Mucosa of rectum (tissue), 2 donors: ENCODE measurements around the gene SLC25A34.
A peak's percentile ranks its signal among the peaks of the same experiment; 100 is the strongest.

ENCODE experiments used
- H3K27ac ChIP-seq, 2 donors: one replicate each; pipeline ENCODE4 v1.7.0; 2013; ENCODE audit warnings: inconsistent platforms in 2 of 2, low read depth in 2 of 2, low read length in 2 of 2
- H3K27me3 ChIP-seq, 2 donors: one replicate each; pipeline ENCODE4 v1.7.0; 2013; ENCODE audit warnings: low read length in 2 of 2; ENCODE audit not compliant: control insufficient read depth in 2 of 2, insufficient read depth in 2 of 2
- H3K36me3 ChIP-seq, 2 donors: one replicate each; pipeline ENCODE4 v1.7.0; 2013; ENCODE audit warnings: low read length in 2 of 2; ENCODE audit not compliant: control insufficient read depth in 2 of 2, insufficient read depth in 2 of 2
- H3K4me1 ChIP-seq, 2 donors: one replicate each; pipeline ENCODE4 v1.7.0; 2013; ENCODE audit warnings: low read length in 2 of 2, mild to moderate bottlenecking in 1 of 2; ENCODE audit not compliant: control insufficient read depth in 2 of 2, insufficient read depth in 2 of 2
- H3K4me3 ChIP-seq, 2 donors: one replicate each; pipeline ENCODE4 v1.7.0; 2013; ENCODE audit warnings: low read length in 2 of 2
- H3K9ac ChIP-seq, 2 donors: one replicate each; pipeline ENCODE4 v1.7.0; 2013; ENCODE audit warnings: low read length in 2 of 2, low read depth in 1 of 2, mild to moderate bottlenecking in 1 of 2
- H3K9me3 ChIP-seq, 2 donors: one replicate each; pipeline ENCODE4 v1.7.0; 2013; ENCODE audit warnings: low read length in 2 of 2; ENCODE audit not compliant: control insufficient read depth in 2 of 2
- donor health status: healthy.
- donor health status: Normal muscosa, but diverticular disease.

The SLC25A34 gene

DNA sequence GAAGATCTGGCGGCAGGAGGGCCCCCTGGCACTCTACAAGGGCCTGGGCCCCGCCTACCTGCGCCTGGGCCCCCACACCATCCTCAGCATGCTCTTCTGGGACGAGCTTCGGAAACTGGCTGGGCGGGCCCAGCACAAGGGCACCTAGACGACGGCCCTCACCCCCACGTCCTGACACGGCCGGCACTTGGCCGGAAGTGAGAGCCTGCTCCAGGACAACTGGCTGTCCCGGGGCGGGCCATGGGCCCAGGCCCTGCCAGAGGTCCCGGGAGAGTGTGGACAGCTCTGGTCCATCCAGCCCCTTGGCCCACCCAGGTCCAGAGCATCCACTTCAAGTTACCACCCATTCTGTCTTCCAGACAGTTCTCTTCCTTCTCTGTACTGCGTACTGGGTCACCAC lies 3.2 kb downstream of the SLC25A34 start:
- Histone ChIP-seq H3K36me3 (peaks cover 0 to 5% of the 10 kb centered on the region in 2 donors), H3K9me3 (no peaks in the 10 kb centered on the region), H3K4me3 (no peak overlapping the region), H3K27ac (no peak overlapping the region), H3K9ac (no peak overlapping the region), H3K27me3 (no peaks in the 10 kb centered on the region), H3K4me1 (peaks cover 29 to 54% of the 10 kb centered on the region in 2 donors)

DNA sequence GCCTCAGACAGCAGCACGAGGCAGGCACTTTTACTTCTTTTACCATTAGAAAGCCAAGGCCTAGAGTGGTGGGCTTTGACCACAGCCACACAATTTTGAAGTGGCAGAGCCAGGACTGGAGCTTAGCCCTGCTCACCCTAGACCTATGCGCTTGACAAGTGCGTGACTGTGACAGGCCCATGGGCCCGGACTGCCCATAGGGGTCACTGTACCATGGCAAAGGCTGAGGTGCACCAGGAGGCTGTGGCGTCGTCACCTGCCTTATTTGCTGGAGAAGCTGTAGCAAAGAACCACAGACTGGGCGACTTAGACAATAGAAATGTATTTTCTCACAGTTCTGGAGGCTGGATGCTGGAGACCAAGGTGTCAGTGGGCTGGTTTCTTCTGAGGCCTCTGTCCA lies 3.7 kb downstream of the SLC25A34 start:
- Histone ChIP-seq H3K9ac (no peak overlapping the region), H3K9me3 (no peaks in the 10 kb centered on the region), H3K4me3 (no peak overlapping the region), H3K27me3 (no peaks in the 10 kb centered on the region), H3K27ac (no peak overlapping the region), H3K36me3 (peaks cover 0 to 1% of the 10 kb centered on the region in 2 donors), H3K4me1 (peaks cover 29 to 52% of the 10 kb centered on the region in 2 donors)

DNA sequence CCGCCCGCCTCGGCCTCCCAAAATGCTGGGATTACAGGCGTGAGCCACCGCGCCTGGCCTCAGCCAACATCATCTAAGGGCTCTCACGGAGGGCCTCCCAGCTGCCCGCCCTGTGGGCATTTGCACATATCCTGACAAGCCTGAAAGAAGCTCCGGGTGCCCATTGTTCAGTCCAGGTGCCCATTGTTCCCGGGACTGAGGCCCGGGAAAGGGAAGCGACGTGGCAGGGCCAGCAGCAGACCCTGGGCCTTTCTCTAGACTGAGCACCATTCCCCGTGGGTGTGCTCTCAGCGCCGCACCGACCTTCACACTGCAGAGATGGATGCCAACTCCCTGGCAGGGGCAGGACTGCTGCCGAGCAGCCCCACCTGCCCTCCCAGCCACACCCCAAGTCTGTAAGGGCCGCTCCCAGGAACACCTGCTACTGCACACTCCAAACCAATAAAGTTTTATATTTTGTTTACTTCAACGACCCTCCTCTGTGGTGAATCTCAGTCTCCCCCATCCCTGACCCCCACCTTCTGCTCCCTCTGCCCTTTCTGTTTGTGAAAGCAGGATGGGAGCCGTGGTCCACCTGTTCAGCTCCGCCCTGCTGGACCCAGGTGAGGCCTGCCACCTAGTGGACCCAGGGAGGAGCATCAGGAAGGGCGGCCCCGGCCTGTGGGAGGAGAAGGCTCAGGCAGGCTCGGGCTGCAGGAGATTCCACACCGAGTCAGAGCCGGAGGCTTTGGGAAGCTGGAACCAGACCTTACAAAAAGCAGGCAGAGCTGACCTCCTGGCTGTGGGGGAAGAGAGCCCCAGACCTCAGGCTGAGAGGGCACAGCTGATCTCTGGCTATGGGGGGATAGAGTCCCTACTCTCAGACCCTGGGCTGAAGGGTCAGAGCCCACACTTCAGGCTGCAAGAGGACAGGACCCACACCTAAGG lies 5.1 kb downstream of the SLC25A34 start:
- Histone ChIP-seq H3K36me3 (no peaks in the 10 kb centered on the region), H3K27me3 (no peaks in the 10 kb centered on the region), H3K4me1 (peaks cover 20 to 39% of the 10 kb centered on the region in 2 donors), H3K27ac (peak overlapping the region; percentile 79 to 91), H3K9ac (peak overlapping the region; percentile 63 to 81), H3K4me3 (peak overlapping the region; percentile 10 to 56), H3K9me3 (no peaks in the 10 kb centered on the region)

DNA sequence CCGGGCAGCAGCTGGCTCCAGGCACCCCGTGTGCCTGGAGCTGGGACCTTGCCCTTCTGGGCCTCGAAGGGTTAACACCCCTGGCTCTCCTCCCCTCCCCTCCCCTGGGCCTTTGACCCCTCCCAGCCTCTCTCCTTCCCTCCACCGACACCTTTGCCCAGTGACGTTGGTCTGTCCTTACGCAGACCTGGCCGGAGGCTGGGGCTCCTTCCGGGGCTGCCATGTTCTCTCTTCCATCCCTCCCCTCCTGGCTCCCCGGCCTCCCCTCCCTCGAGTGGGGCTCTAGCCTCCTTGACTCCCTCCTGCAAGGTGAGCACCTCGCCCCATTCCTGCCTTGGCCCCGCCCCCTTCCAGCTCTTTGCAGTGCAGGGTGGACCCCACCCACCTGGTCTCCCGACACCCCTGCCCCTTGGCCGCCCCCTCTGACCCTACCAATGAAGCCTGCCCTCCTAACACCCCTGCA lies 6.3 kb downstream of the SLC25A34 start, which contains the start of gene TMEM82:
Gene TMEM82, plus strand, starts transcription at position 161 of the 463 bp plus-strand sequence. Its CDS starts 61 bp downstream, at position 222.
- Histone ChIP-seq H3K9ac (peak within 1 kb of the TSS; percentile 63 to 81), H3K36me3 (no peaks in the 10 kb centered on the region), H3K4me3 (peak within 1 kb of the TSS; percentile 29 to 56), H3K9me3 (no peaks in the 10 kb centered on the region), H3K27ac (peak within 1 kb of the TSS; percentile 79 to 91), H3K27me3 (no peaks in the 10 kb centered on the region), H3K4me1 (peaks cover 16 to 28% of the 10 kb centered on the region in 2 donors)

DNA sequence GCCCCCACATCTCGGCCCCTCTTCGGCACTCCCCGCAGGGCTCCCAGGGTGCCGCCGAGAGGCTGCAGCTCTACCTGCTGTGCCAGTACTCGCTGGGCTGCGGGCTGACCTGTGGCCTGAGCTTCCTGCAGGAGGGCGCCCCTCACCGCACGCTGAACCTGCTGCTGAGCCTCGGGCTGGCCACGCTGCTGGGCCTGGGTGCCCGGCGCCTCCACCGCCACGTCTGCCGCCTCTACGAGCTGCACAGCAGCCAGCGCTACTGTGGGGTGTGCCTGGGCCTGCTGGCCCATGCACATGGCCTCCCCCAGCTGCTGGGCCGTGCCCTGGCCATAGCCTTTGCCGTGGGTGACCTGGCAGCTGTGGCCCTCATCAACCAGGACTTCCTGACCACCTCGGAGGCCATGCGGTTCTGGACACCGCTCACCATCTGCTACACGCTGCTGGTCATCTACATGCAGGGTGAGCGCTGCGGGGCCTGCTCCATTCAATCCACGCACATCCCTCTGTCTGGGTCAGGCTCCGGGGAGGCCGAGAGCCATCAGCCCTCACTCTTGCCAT lies 8.1 kb downstream of the SLC25A34 start:
- Histone ChIP-seq H3K4me3 (no peak overlapping the region), H3K9ac (no peak overlapping the region), H3K4me1 (peaks cover 3 to 17% of the 10 kb centered on the region in 2 donors), H3K27me3 (no peaks in the 10 kb centered on the region), H3K9me3 (no peaks in the 10 kb centered on the region), H3K27ac (no peak overlapping the region), H3K36me3 (no peaks in the 10 kb centered on the region)

DNA sequence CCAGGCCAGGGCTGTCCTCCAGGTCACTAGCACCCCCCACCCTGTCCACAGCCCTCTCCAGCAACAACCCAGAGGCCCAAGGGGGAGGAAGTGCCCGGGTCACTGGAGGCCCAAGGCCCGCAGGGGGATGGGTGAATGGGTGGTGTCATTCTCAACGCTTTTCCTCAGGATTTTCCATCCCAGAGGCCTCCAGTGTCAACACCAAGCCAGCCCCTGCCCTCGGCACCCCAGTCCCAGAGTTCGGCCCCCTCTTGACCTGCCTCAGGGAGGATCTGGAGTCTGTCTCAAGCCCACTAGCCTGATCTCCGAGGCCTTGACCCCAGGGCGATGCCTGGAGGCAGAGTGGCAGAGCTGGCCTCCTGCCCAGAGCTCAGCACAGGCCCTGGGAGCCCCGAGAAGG lies 11.3 kb downstream of the SLC25A34 start:
- H3K4me1 ChIP-seq: peaks cover 0 to 3% of the 10 kb centered on the region in 2 donors
- H3K4me3 ChIP-seq: no peak overlapping the region
- no peaks in the 10 kb centered on the region for H3K27me3 ChIP-seq
- no peak overlapping the region for H3K27ac ChIP-seq
- H3K9me3 ChIP-seq: no peaks in the 10 kb centered on the region
- no peak overlapping the region for H3K9ac ChIP-seq
- H3K36me3 ChIP-seq: no peaks in the 10 kb centered on the region

DNA sequence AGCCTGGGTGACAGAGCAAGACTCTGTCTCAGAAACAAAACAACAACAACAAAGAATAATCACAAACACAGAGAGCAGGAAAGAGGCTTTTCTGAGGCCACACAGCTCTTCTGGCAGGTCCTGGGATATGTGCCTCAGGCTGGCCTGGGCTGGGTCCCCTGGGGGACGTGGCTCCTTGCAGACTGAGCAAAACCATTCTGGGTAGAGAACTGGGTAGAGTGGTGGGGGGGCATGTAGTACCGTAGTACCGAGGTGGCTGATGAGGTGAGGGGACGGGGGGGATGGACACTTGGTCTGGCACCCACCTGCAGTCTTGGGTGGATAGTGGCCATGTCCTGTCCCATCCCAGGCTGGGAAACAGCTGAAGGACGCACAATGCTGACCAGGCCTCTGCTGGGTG lies 12.2 kb downstream of the SLC25A34 start:
- Histone ChIP-seq H3K27me3 (no peaks in the 10 kb centered on the region), H3K27ac (no peak overlapping the region), H3K9me3 (no peaks in the 10 kb centered on the region), H3K4me3 (no peak overlapping the region), H3K36me3 (no peaks in the 10 kb centered on the region), H3K9ac (no peak overlapping the region), H3K4me1 (no peaks in the 10 kb centered on the region)

DNA sequence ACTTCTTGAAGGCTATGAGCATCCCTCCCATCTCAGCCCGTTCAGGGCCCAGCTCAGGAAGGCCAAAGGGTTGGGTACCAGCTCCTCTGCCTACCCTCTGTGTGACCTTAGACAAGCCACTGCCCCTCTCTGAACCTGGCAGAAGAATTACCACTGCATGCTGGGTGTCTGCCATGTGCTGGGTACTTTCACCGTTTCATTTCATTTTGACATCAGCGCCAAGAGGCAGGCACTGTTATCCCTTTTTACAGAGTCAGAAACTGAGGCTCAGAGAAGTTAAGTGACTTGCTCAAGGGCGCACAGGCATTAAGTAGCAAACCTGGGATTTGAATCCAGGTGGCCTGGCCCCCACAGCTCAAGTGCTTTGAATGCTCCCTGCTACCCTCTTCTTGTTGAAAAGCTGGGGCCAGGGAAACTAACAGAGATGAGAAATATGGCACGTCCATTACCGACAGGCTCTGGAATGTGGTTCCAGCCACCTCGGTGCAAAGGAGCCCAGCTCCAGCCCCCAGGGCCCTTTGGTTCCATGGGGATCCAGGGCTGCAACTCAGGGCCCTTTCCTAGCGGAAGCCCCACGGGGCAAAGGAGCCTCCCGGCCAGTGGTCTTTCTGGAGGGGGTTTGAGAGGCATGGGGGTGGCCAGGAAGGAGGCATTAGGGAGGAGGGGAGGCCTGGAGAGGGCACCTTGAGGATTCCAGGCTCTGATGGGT lies 12.8 kb downstream of the SLC25A34 start:
- H3K9ac ChIP-seq: no peak overlapping the region
- no peaks in the 10 kb centered on the region for H3K4me1 ChIP-seq
- no peak overlapping the region for H3K27ac ChIP-seq

DNA sequence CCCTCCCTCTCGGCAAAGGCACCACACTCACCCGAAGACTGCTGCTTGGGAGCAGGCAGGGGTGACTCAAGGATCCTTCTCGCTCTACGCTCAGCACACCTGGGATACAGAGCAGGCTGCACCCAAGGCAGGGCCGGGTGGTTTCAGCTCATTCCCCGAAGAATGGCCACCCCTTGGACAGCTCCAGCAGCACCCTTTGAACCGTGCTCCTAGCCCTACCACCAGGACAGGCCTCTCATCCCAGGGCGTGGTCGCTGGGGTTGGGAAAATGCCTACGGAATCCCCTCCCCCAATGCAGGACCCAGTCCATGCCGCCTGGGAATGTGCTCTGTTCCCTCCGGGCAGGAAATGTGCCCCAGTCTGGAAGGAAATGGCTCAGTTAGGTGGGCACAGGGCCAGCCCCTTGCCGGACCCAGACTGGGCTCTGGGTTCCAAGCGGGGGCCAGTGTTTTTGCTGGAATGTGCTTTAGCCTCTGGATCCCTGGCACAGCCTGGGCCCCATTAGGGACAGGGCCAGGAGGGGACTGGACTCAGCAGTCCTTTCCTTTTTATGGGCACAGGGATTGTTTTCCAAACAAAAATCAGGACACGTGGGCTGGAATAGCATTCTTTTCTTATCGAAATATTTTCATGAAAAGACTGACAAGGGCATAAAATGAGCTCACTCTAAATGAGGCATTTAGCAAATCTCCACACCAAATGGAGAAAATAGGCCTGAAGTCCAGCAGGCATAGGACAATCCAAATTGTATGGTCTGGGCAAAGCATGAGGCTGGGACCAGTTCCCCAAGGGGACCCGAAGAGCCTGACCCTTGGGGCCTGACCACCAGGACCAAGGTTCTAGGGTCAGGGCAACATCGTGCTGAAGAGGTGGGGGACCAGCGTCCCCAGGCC lies 13.6 kb downstream of the SLC25A34 start:
- Histone ChIP-seq H3K9ac (no peak overlapping the region), H3K9me3 (no peaks in the 10 kb centered on the region), H3K4me3 (no peak overlapping the region), H3K36me3 (no peaks in the 10 kb centered on the region), H3K4me1 (no peaks in the 10 kb centered on the region), H3K27ac (no peak overlapping the region), H3K27me3 (no peaks in the 10 kb centered on the region)

More for the DNA sequence above, 12.8 kb downstream of the SLC25A34 start:
- Histone ChIP-seq H3K4me3 (no peak overlapping the region), H3K27me3 (no peaks in the 10 kb centered on the region), H3K9me3 (no peaks in the 10 kb centered on the region), H3K36me3 (no peaks in the 10 kb centered on the region)
